Suppressor macrophage treated with lipopolysaccharide for 4 hours (primary cell): ENCODE measurements around the gene STX12.
"Not testable (repeated sequence)": the region's sequence is repeated elsewhere in the genome, so short reads cannot be mapped to it uniquely, and the experiment has no call there.

Experiments used
- DNase-seq: peaks from one replicate; pipeline ENCODE4 v3.0.0-alpha.2; 2020

STX12 gene

GRCh38 chr1:27772932-27773825 lies at the start of gene STX12:
Gene STX12, plus strand, starts transcription at chr1:27773219. Its CDS starts 89 bp downstream, at chr1:27773308.
- DNase-seq: peak; percentile 100

GRCh38 chr1:27724961-27725373 lies 48.1 kb upstream of the STX12 start:
- DNase-seq: no peak

- DNase-seq: peak; percentile 100
Measured at GRCh38 chr1:27725374-27726172, 47.4 kb upstream of the STX12 start, which contains the start of gene FAM76A. Gene FAM76A, plus strand, starts transcription at chr1:27725961. Its CDS starts 120 bp downstream, at chr1:27726081.

- peak; percentile 57 for DNase-seq
Measured at GRCh38 chr1:27726173-27727044, 46.6 kb upstream of the STX12 start.

- DNase-seq: peak; percentile 67
Measured at GRCh38 chr1:27727126-27727525, 45.9 kb upstream of the STX12 start.

GRCh38 chr1:27736252-27736651 lies 36.8 kb upstream of the STX12 start:
- no peak for DNase-seq

GRCh38 chr1:27741121-27741520 lies 31.9 kb upstream of the STX12 start:
- DNase-seq: no peak

GRCh38 chr1:27744556-27744955 lies 28.5 kb upstream of the STX12 start:
- no peak for DNase-seq

- no peak for DNase-seq
Measured at GRCh38 chr1:27745466-27745865, 27.6 kb upstream of the STX12 start.

- DNase-seq: no peak
Measured at GRCh38 chr1:27752360-27752759, 20.7 kb upstream of the STX12 start.

- no peak for DNase-seq
Measured at GRCh38 chr1:27755286-27755685, 17.7 kb upstream of the STX12 start.

- DNase-seq: no peak
Measured at GRCh38 chr1:27755865-27756264, 17.2 kb upstream of the STX12 start.

GRCh38 chr1:27759236-27759635 lies 13.8 kb upstream of the STX12 start:
- no peak for DNase-seq

- DNase-seq: no peak
Measured at GRCh38 chr1:27760426-27760825, 12.6 kb upstream of the STX12 start.

- DNase-seq: no peak
Measured at GRCh38 chr1:27762033-27762432, 11.0 kb upstream of the STX12 start.

- no peak for DNase-seq
Measured at GRCh38 chr1:27763358-27763757, 9.7 kb upstream of the STX12 start.

GRCh38 chr1:27770293-27770830 lies 2.7 kb upstream of the STX12 start:
- DNase-seq: no peak

GRCh38 chr1:27772036-27772931 lies 735 bp upstream of the STX12 start:
- peak; percentile 30 for DNase-seq

- peak; percentile 81 for DNase-seq
Measured at GRCh38 chr1:27773826-27774445, 917 bp downstream of the STX12 start.

GRCh38 chr1:27774654-27775053 lies 1.6 kb downstream of the STX12 start:
- DNase-seq: peak; percentile 14

GRCh38 chr1:27775336-27775735 lies 2.3 kb downstream of the STX12 start:
- not testable (repeated sequence) for DNase-seq
